A549 (cell line): ENCODE data around the gene QPRT.

Experiments
- CTCF ChIP-seq: fragments of >200 bp; sonication (Bioruptor Twin); formaldehyde crosslinking; IDR thresholded peaks from 3 replicates; pipeline ENCODE4 v1.5.1; 2016
- MAX ChIP-seq: IDR thresholded peaks from 2 replicates; pipeline ENCODE4 v1.6.1; 2012
- MYC ChIP-seq: IDR thresholded peaks from 2 replicates; pipeline ENCODE4 v1.6.1; 2012; ENCODE audit warnings: mild to moderate bottlenecking, inconsistent platforms, low read length, improper control_type of control experiment, borderline replicate concordance
- RCOR1 ChIP-seq: fragments of 150-350 bp; IDR thresholded peaks from 2 replicates; pipeline ENCODE4 v1.6.1; 2014; ENCODE audit warnings: antibody characterized with exemption, low read length, low read depth
- SREBF2 ChIP-seq: fragments of 450-650 bp; IDR thresholded peaks from 2 replicates; pipeline ENCODE4 v1.6.1; 2014; ENCODE audit warnings: mild to moderate bottlenecking, moderate library complexity

GRCh38 chr16:29745853-29746345 lies 66.9 kb downstream of the QPRT start, which contains the start of gene C16orf54:
- TF ChIP-seq CTCF = no peak
- no peak for TF ChIP-seq MAX
- no peak for TF ChIP-seq SREBF2
- no peak for TF ChIP-seq MYC
- TF ChIP-seq RCOR1 = no peak
